HepG2 (cell line): Measurements from ENCODE around the gene FBXL7. TPM values are rescaled to one million over a fixed set of nuclear protein-coding genes. Genes with fewer than 3 reads are reported as not detected.

Source experiments
- ATAC-seq: fragments of 200-7000 bp; cut with Tn5 transposase; 3 replicates; pipeline ENCODE4 v1.9.1; 2020; ENCODE audit warnings: mild to moderate bottlenecking, moderate library complexity
- BruUV-seq: library from RNA; stranded (reverse); fragments of 400-500 nt; replicated peaks from 2 replicates; lab custom pipeline; 2021; lab: Mats Ljungman, UMichigan
- CTCF ChIA-PET: fragments of 300-600 bp; formaldehyde crosslinking; extraction: SDS; loops from one replicate; lab custom pipeline; 2021; ENCODE audit warnings: low total read pairs, inconsistent platforms, low intra/inter-chr PET ratio; lab: Yijun Ruan, JAX
- POLR2A ChIA-PET: fragments of 350-600 bp; sonication (Branson Sonifier 250); formaldehyde crosslinking; loops from one replicate; lab custom pipeline; 2020; ENCODE audit warnings: antibody characterized with exemption, inconsistent platforms; lab: Yijun Ruan, JAX
- DNase-seq: peaks from one replicate; pipeline ENCODE4 v3.0.0-alpha.2; 2015; ENCODE audit warnings: low spot score
- FAIRE-seq: peaks from 3 replicates; lab custom pipeline; 2011; peaks lifted over from hg19 to GRCh38; lab: Jason Lieb, UNC
- H2AFZ ChIP-seq: one replicate; pipeline ENCODE4 v1.6.1; 2011; ENCODE audit warnings: low read length, inconsistent platforms
- H3K27ac ChIP-seq: fragments of 300-600 bp; 3 replicates; pipeline ENCODE4 v1.8.0; 2011; ENCODE audit warnings: mixed run types, mild to moderate bottlenecking, mixed read lengths, low read length, inconsistent platforms; ENCODE audit not compliant: insufficient read depth; ENCODE audit errors: extremely low read length
- H3K27me3 ChIP-seq, 2 experiments: fragments of 200-600 bp in 1 of 2; 2 replicates in 1 of 2; 3 replicates in 1 of 2; pipeline versions ENCODE4 v1.6.0 to v1.8.0; 2011; ENCODE audit warnings: low read length in 2 of 2, mild to moderate bottlenecking in 2 of 2, moderate library complexity in 2 of 2, inconsistent platforms in 1 of 2; ENCODE audit not compliant: insufficient read depth in 2 of 2, control insufficient read depth in 1 of 2
- H3K36me3 ChIP-seq, 2 experiments: fragments of 200-600 bp in 1 of 2; replicated peaks in 1 of 2; 2 replicates in 1 of 2; 3 replicates in 1 of 2; pipeline versions ENCODE4 v1.5.1 to v1.8.0; 2011; ENCODE audit warnings: low read length in 2 of 2, inconsistent platforms in 1 of 2; ENCODE audit not compliant: insufficient read depth in 2 of 2, control insufficient read depth in 1 of 2
- H3K4me1 ChIP-seq: 2 replicates; pipeline ENCODE4 v1.5.1; 2012; ENCODE audit warnings: low read length, inconsistent platforms; ENCODE audit not compliant: insufficient read depth
- H3K4me2 ChIP-seq: 2 replicates; pipeline ENCODE4 v1.6.0; 2011; ENCODE audit warnings: low read depth, low read length, inconsistent platforms
- H3K4me3 ChIP-seq, 3 experiments: fragments of 200-600 bp in 1 of 3; sonication (generic), shearing (Covaris generic) in 1 of 3; replicated peaks in 1 of 3; 2 replicates each; pipeline ENCODE4 v1.5.1; 2011 to 2016; ENCODE audit warnings: low read length in 3 of 3, inconsistent platforms in 2 of 3, low read depth in 2 of 3, mild to moderate bottlenecking in 2 of 3, control low read depth in 1 of 3, mixed read lengths in 1 of 3; ENCODE audit not compliant: insufficient read depth in 1 of 3
- H3K79me2 ChIP-seq: one replicate; pipeline ENCODE4 v1.6.1; 2011; ENCODE audit warnings: low read length, inconsistent platforms; ENCODE audit not compliant: insufficient read depth
- H3K9ac ChIP-seq: 2 replicates; pipeline ENCODE4 v1.6.0; 2011; ENCODE audit warnings: mild to moderate bottlenecking, low read depth, low read length, inconsistent platforms; ENCODE audit not compliant: insufficient read depth
- H3K9me3 ChIP-seq: 2 replicates; pipeline ENCODE4 v1.5.1; 2012; ENCODE audit warnings: mild to moderate bottlenecking, low read length
- H4K20me1 ChIP-seq: 2 replicates; pipeline ENCODE4 v1.6.0; 2011; ENCODE audit warnings: inconsistent platforms, mild to moderate bottlenecking, low read length, moderate library complexity; ENCODE audit not compliant: insufficient read depth
- ARID5B ChIP-seq: IDR thresholded peaks from 2 replicates; pipeline ENCODE4 v1.4.0; 2020; ENCODE audit warnings: mild to moderate bottlenecking, missing genetic modification reagents
- DNMT3B ChIP-seq: conservative IDR thresholded peaks from 2 replicates; pipeline ENCODE4 v1.6.1; 2016; ENCODE audit warnings: missing biosample characterization, control low read depth
- GPN1 ChIP-seq: sonication (generic); formaldehyde crosslinking; IDR thresholded peaks from 2 replicates; pipeline ENCODE4 v1.5.1; 2020; ENCODE audit warnings: missing genetic modification reagents, borderline replicate concordance
- HOXA9 ChIP-seq: sonication (generic); formaldehyde crosslinking; IDR thresholded peaks from 2 replicates; pipeline ENCODE4 v1.8.1; 2022; ENCODE audit warnings: missing genetic modification reagents, mild to moderate bottlenecking, moderate library complexity, borderline replicate concordance
- JUND ChIP-seq: sonication (generic); formaldehyde crosslinking; IDR thresholded peaks from 2 replicates; pipeline ENCODE4 v1.8.0; 2022; ENCODE audit warnings: mild to moderate bottlenecking, missing genetic modification reagents
- KLF9 ChIP-seq: IDR thresholded peaks from 2 replicates; pipeline ENCODE4 v1.6.1; 2016; ENCODE audit warnings: low read depth
- MXD4 ChIP-seq: IDR thresholded peaks from 2 replicates; pipeline ENCODE4 v1.6.1; 2016; ENCODE audit warnings: mild to moderate bottlenecking, missing biosample characterization, missing genetic modification reagents
- NR2F6 ChIP-seq, 2 experiments: IDR thresholded peaks; 2 replicates each; pipeline ENCODE4 v1.6.1; 2016; ENCODE audit warnings: antibody characterized with exemption in 1 of 2, mild to moderate bottlenecking in 1 of 2
- PAX8 ChIP-seq: sonication (generic); formaldehyde crosslinking; IDR thresholded peaks from 2 replicates; pipeline ENCODE4 v1.8.0; 2022; ENCODE audit warnings: mild to moderate bottlenecking, missing genetic modification reagents, borderline replicate concordance
- PCBP1 ChIP-seq: fragments of 200-400 bp; formaldehyde crosslinking; IDR thresholded peaks from 2 replicates; pipeline ENCODE4 v1.6.1; 2017; ENCODE audit warnings: mild to moderate bottlenecking, low read depth, low read length, borderline replicate concordance
- RORA ChIP-seq: sonication (generic); formaldehyde crosslinking; IDR thresholded peaks from 2 replicates; pipeline ENCODE4 v1.5.0; 2020; ENCODE audit warnings: mild to moderate bottlenecking, missing genetic modification reagents, moderate library complexity
- SAFB2 ChIP-seq: sonication (generic); formaldehyde crosslinking; IDR thresholded peaks from 2 replicates; pipeline ENCODE4 v1.5.1; 2020; ENCODE audit warnings: missing genetic modification reagents, low read depth, mild to moderate bottlenecking, borderline replicate concordance
- TGIF2 ChIP-seq: IDR thresholded peaks from 2 replicates; pipeline ENCODE4 v1.6.1; 2016; ENCODE audit warnings: control low read depth, missing compliant biosample characterization
- WGBS: methylation state at CpG from one replicate; pipeline ENCODE4 v1.1.6; 2017; ENCODE audit warnings: low lambda C conversion rate; 5-methylcytosine and 5-hydroxymethylcytosine counted together
- in situ Hi-C: cut with HindIII; loops from 2 replicates; pipeline ENCODE4 v1.10.0; 2017; ENCODE audit warnings: low pct_unique_long_range_greater_than_20kb; ENCODE audit not compliant: extremely low pct_ligation_motif_present
- intact Hi-C: fragments of 100-400 bp; cut with micrococcal nuclease; formaldehyde crosslinking; loops from one replicate; pipeline ENCODE4 v1.10.0; 2022; ENCODE audit not compliant: unreplicated experiment
- polyA plus RNA-seq, 8 experiments: library from polyadenylated mRNA; depleted of rRNA in 3 of 8; stranded (reverse) in 7 of 8; unstranded in 1 of 8; fragments of >200 nt; fragmentation: Illumina TruSeq in 4 of 8; extraction: Trizol in 4 of 8; gene quantifications; 2 replicates each; pipeline versions ENCODE4 v1.2.1 to v1.2.3, GENCODE V29; 2011 to 2016; ENCODE audit warnings: low read depth in 4 of 8, missing spikeins in 1 of 8, mixed read lengths in 1 of 8; ENCODE audit not compliant: insufficient read depth in 1 of 8
- total RNA-seq, 5 experiments: library from RNA; depleted of rRNA; stranded (reverse); fragments of >200 nt; fragmentation: Illumina TruSeq; extraction: Trizol; gene quantifications; 2 replicates each; pipeline ENCODE4 v1.2.3, GENCODE V29; 2016; ENCODE audit warnings: low read depth in 1 of 5
- TF ChIP-seq, protein P1 (sequence below): sonication (generic); formaldehyde crosslinking; IDR thresholded peaks from 2 replicates; pipeline ENCODE4 v1.4.0; 2020; ENCODE audit warnings: mild to moderate bottlenecking, missing genetic modification reagents
- TF ChIP-seq, protein P2 (sequence below): fragments of 450-650 bp; IDR thresholded peaks from 2 replicates; pipeline ENCODE4 v1.6.1; 2017; ENCODE audit warnings: mild to moderate bottlenecking
- TF ChIP-seq, protein P3 (sequence below): sonication (generic); formaldehyde crosslinking; IDR thresholded peaks from 2 replicates; pipeline ENCODE4 v1.4.0; 2020; ENCODE audit warnings: mild to moderate bottlenecking, missing genetic modification reagents

The FBXL7 gene
- total and polyA plus RNA-seq, 2 of the 13 experiments (the other 11 are each of a cell fraction or from before 2014, with no cell fraction given): 0.07 TPM; not detected in 1

DNA sequence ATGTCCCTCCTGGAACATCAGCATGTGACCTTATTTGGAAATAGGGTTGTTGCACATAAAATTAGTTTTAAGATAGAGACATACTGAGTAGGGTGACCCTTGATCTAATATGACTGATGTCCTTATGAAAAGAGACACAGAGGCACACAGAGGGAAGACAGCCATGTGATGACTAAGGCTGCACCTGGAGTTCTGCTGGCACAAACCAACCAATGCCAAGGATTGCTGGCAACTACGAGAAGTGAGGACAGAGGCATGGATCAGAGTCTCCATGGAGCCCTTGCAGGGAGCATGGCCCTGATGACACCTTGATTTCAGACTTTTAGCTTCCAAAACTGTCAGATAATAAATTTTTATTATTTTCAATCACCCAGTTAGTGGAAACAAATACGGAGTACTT lies 101.9 kb downstream of the FBXL7 start:
- POLR2A ChIA-PET: no interaction called here
- H3K9me3 ChIP-seq: no peaks in the 10 kb centered on the region

More for the DNA sequence above, 101.9 kb downstream of the FBXL7 start:
- in situ Hi-C loops (no loop called here), intact Hi-C loops (no loop called here)
- no peak for TF ChIP-seq ARID5B (CRISPR knock-in tag)
- TF ChIP-seq SAFB2 (CRISPR knock-in tag): no peak
- no peak for TF ChIP-seq HOXA9
- no peak for TF ChIP-seq PAX8 (CRISPR knock-in tag)
- TF ChIP-seq KLF9: no peak
- no peak for TF ChIP-seq RORA (CRISPR knock-in tag)
- TF ChIP-seq DNMT3B (CRISPR knock-in tag): no peak
- TF ChIP-seq, protein P1, sequence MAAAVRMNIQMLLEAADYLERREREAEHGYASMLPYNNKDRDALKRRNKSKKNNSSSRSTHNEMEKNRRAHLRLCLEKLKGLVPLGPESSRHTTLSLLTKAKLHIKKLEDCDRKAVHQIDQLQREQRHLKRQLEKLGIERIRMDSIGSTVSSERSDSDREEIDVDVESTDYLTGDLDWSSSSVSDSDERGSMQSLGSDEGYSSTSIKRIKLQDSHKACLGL (CRISPR knock-in tag): no peak
- no peak for TF ChIP-seq JUND (CRISPR knock-in tag)
- TF ChIP-seq, protein P2, sequence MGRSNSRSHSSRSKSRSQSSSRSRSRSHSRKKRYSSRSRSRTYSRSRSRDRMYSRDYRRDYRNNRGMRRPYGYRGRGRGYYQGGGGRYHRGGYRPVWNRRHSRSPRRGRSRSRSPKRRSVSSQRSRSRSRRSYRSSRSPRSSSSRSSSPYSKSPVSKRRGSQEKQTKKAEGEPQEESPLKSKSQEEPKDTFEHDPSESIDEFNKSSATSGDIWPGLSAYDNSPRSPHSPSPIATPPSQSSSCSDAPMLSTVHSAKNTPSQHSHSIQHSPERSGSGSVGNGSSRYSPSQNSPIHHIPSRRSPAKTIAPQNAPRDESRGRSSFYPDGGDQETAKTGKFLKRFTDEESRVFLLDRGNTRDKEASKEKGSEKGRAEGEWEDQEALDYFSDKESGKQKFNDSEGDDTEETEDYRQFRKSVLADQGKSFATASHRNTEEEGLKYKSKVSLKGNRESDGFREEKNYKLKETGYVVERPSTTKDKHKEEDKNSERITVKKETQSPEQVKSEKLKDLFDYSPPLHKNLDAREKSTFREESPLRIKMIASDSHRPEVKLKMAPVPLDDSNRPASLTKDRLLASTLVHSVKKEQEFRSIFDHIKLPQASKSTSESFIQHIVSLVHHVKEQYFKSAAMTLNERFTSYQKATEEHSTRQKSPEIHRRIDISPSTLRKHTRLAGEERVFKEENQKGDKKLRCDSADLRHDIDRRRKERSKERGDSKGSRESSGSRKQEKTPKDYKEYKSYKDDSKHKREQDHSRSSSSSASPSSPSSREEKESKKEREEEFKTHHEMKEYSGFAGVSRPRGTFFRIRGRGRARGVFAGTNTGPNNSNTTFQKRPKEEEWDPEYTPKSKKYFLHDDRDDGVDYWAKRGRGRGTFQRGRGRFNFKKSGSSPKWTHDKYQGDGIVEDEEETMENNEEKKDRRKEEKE: no peak
- TF ChIP-seq GPN1: no peak
- TF ChIP-seq, protein P3, sequence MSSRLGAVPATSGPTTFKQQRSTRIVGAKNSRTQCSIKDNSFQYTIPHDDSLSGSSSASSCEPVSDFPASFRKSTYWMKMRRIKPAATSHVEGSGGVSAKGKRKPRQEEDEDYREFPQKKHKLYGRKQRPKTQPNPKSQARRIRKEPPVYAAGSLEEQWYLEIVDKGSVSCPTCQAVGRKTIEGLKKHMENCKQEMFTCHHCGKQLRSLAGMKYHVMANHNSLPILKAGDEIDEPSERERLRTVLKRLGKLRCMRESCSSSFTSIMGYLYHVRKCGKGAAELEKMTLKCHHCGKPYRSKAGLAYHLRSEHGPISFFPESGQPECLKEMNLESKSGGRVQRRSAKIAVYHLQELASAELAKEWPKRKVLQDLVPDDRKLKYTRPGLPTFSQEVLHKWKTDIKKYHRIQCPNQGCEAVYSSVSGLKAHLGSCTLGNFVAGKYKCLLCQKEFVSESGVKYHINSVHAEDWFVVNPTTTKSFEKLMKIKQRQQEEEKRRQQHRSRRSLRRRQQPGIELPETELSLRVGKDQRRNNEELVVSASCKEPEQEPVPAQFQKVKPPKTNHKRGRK (CRISPR knock-in tag): no peak
- no peak for TF ChIP-seq NR2F6 (IDR thresholded peaks at IDR 0.05)
- TF ChIP-seq NR2F6 (CRISPR knock-in tag; IDR thresholded peaks at IDR 0.05): no peak
- no peak for TF ChIP-seq PCBP1
- no peak for TF ChIP-seq MXD4
- no peak for TF ChIP-seq TGIF2 (CRISPR knock-in tag)
- Histone ChIP-seq H4K20me1 (no peaks in the 10 kb centered on the region), H3K4me3 (no peak overlapping the region), H3K4me2 (no peak overlapping the region), H3K9ac (no peak overlapping the region), H3K27me3 (no peaks in the 10 kb centered on the region; a peak in 1 of 5 replicates), H2AFZ (no peak overlapping the region), H3K4me1 (no peaks in the 10 kb centered on the region), H3K36me3 (no peaks in the 10 kb centered on the region), H3K27ac (no peak overlapping the region), H3K79me2 (no peaks in the 10 kb centered on the region)
- FAIRE-seq: no peak
- no peak for ATAC-seq
- 0% methylated on average over 2 of the region's 2 CpGs for WGBS
- DNase-seq: no peak
- no TSS peak for BruUV-seq
- CTCF ChIA-PET: no interaction called here
